ENCODE measurements around the gene BBX.

BBX gene

DNA sequence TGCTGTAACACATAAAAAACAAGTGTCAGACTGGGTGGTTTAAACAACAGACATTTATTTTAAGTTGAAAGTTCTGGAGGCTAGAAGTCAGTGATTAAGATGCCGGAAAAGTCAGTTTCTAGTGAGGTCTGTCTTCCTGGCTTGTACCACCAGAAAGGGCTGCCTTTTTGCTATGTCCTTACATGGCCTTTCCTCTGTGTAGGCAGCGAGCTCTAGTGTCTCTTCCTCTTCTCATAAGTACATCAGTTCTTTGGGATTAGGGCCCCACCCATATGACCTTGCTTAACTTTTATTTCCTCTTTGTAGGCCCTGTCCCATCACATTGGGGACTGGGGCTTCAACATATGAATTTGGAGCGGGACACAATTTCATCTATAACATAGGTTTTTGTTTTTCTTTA, 128.0 kb downstream of the BBX start:
- DNase-seq = no peak

DNA sequence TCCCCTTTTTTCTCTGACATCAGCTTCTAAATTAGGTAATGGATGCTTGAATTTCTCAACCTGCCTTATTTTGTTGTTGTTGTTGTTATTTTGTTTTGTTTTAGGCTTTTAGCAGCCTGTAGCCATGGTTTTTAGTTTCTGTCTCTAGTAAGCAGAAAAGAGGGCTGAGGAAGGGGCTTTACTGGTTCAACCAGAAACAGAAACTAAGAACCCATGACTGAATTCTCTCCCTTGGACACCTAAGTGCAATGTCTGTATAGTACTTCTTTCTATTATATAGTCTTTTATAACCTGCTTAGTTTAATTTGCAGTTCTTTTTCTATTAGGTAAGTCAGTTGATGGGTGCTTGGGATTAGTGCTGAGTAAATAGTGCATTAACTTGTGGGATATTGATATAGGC, 129.0 kb downstream of the BBX start:
- DNase-seq = no peak

DNA sequence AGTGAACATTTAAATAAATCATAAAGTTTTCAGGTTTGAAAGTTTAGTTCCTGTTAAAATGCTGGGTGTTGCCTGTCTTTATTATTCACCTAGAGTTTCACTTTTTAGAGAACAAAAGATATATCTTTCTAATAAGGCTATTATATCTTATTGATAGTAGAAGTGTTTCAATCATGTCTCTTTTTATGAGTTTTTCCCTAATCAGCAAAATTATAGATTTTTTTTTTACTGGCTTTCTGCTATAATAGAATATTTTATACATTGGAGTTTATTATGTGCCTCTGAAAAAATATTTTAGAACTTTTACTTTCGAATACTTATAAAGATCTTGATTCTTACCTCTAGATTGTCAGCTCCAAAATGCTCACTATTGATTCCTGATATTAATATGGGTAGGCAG, 131.5 kb downstream of the BBX start:
- no peak for DNase-seq

DNA sequence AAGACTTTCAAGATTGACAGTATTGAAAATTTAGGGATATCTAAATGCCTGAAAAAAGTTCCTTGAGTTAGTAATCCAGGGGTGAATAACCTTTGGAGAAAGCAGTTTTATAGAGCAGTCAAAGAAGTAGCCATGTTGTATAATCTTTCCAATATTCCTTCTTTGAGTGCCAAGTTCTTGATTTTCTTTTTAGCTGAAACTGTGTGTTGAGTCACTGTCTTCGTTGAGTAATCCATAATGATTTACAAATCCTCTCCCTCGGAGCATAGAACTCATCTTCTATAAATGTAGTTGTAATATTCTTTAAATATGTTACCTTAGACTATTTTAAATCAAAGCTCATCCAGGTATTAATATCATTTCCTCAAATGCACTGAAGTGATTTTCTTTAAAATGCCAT, 135.2 kb downstream of the BBX start:
- DNase-seq = no peak

DNA sequence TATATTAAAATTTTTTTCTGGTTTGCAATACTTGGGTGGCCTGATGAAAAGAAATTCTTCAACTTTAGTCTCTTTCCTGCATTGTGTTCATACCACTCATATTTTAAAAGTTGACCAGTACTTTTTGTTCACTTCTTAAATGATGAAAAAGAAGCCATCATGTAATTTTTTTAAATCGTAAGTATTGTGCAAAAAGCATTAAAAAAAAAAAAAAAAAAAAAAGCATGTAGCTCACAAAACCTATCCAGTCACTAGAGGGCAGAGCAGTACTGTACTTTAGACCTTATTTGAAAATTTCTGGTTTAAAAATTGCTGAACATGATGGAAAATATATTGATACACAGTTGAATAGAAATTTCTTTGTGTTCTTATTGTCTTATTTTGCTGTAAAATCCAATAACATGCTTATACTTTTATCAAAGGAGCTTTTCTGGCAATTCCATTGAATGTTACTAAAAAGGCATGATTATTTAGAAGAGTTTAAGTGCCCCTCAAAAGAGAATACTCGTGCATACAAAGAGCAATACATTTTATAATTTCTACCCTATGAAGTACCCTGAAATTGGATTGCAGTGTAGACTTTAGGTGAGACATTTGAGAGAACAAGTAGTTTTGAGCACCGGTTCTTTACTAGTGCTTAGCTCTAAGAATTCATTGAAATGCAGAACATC, 137.7 kb downstream of the BBX start:
- no peak for DNase-seq

DNA sequence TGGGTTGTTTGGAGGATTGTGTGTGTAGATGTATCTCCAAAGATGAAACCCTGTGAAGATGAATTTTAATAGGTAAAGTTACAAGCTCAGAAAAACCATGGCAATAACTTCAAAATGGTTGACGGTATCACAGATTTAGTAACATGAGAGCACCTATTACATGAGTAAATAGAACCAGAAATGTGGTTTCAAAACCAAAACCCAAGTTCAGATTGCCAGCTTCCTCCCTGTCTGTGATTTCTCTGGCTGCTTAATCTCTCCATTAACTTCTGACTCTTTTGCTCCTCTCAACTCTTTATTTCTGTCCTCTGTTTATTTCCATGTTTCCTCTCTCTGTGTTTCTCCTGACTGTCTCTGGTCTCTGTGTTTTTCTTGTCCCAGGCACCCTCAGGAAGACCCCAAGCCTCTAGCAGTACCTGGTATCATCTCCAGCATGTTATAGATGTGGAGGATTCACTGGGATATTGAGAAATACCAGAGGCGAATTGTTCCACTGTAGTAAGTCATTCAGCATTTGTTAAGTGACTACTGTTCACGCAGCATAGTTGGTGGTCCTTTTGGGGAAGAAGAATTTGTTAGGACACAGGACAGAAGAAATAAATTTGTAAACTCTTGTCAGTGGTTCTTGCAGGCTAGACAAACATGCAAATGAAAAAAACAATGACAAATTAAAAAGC, 138.8 kb downstream of the BBX start:
- no peak for DNase-seq

DNA sequence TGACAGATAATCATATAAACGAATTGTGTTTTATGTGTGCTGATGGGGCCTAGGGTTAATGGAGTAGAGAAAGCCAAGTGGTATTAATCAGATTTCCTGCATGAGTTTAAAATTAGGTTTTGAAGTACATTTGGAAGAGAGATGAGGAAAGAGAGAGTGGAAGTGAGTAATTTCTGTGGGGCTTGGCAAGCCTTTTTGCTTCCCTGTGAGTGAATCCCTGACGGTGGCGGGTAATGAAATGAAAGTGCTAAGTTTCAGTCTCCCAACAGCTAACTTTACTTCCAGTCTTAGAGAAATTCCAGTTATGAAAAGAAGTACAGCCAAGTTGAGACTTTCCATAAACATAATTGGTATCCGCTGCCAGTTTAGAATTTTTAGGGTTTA, 139.4 kb downstream of the BBX start:
- peak in 2 of 58 donors; percentile 2 to 6 for DNase-seq

DNA sequence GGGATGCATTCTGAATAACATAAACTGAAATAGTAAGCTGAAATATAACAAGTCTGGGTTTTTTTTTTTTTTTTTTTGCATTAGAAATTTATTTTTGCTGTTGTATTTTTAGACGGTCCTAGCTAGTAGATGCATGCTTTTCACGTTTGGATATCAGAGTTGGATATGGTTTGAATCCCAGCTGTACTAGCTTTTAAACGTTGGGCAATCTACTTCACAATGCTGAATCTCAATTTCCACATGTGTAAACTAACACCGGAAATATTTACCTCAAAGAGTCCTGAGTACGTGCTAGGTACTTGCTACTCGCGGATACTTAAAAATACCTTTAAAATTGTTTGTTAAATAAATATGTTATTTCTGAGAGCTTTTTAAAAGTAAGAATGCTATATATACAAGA, 139.8 kb downstream of the BBX start:
- no peak for DNase-seq

DNA sequence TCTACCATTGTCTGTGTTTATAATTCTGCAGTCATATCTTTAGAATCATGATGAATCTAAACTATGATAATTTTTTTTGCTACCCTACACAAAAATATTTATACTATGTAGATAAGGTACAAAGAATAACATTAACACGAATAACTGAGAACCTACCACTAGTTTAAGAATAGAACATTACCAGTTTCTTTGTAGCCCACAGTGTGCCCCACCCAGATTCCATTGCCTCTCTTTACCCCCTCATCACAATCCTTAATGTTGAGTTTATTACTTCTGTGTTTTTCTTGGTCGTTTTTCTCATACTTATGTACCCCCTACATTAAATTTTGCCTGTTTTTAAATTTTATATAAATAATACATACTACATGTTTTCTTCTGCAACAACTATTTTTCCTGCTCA, 140.5 kb downstream of the BBX start:
- no peak for DNase-seq

DNA sequence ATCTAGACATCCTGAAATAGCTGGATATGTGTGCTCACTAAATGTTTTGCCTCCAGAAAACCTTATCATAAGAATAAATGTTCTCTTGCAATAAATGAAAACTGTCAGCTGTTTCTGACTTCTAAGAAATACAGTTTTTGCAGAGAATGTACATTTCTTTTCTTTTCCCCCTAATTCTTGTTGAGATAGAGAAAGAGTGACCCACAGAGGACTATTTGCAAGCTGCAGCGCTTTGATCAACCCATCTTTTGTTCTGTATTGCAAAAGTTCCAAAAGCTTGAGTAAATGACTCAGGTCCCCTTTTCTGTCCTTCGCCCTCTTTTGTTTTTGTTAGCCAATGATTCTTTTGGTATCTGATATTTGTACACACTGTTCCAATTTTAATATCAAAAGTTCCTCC, 141.9 kb downstream of the BBX start:
- DNase-seq = peak in 1 of 58 donors; percentile 19

DNA sequence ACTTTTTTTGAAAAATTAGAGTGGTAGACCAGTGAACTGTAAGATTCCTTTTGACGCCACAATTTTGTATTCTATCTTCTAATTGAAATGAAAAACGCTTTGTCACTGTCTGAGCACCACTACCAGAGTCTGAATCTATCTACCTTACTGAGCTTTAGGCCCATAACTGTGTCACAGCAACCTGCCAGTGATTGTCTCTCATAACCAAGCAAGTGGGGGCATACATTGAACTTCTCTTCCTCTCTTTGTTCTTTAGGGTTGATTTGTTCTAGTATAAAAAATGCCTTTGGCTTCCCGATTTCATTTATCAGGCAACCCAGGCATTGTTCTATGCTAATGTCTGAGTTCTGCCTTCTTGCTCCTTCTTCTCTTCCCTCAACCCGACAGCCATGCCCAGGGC, 142.6 kb downstream of the BBX start:
- DNase-seq = no peak

DNA sequence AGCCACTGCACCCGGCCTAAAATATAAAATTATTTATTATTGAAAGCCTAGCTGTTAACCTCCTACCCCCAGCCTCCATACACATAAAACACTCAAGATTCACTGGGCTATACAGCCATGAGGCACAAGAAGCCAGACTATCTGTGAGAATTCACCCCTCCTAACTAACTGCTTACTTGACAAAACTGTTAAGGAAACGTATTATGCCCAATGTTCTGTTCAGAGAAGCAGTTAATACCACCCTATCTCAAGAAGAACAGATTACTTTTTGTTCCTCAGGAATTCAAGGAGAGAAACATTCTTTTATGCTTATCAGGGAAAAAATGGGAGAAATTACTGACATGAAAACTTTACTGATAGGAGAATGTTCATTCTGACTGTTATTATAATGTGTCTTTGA, 144.1 kb downstream of the BBX start:
- DNase-seq = no peak

DNA sequence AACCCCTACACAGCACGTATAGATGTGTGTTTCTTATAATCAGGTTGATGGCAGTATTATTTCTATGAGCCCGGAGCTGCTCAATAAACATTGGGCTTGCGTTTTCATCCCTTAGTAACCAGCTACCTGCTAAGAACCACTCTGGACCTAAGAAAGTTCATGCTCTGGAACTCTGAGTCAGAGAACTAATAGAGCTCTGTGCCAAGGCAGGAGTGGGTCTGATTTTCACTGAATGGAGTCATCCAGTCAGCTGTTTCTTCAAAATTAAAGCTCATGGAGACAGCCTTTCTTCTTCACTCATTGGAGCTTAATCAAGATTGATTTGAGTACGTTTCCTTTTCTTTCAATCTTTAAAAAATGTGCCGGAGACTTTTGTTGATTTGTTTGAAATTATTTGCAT, 145.7 kb downstream of the BBX start:
- DNase-seq = no peak

DNA sequence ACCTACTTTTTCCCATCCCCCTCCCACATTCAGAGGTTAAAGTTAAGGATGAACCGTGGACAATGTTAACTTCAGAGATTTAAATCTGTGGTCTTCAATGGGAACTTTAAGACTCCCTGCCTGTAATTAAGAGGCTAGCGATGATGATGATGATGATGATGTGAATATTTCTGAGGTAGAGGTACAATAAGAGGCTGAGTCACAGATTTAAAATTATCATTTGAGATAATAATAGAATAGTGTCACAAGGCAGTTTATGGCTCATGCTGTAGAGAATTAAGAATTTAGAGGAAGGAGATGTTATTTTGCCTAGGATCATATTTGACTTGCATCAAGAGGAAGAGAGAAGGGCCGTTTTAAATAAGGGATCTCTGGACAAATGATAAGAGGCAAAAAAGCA, 146.2 kb downstream of the BBX start:
- DNase-seq = no peak

DNA sequence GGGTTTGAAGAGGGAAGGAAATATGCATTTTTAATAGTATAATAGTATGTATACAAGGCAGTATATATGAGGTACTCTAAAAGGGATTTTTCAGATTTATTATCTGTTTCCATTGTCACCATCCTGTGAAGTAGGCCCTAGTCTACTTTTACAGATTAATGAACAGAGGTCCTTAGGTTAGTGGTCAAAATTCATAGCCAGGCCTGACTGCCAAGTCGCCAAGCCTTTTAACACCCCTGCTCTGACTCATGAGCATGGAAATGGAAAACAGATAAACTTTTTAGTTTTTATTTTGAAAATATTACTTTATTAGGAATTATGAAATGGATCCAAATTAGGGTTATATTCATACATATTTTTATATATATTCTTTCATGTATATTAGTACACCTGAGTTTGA, 146.9 kb downstream of the BBX start:
- DNase-seq = no peak

DNA sequence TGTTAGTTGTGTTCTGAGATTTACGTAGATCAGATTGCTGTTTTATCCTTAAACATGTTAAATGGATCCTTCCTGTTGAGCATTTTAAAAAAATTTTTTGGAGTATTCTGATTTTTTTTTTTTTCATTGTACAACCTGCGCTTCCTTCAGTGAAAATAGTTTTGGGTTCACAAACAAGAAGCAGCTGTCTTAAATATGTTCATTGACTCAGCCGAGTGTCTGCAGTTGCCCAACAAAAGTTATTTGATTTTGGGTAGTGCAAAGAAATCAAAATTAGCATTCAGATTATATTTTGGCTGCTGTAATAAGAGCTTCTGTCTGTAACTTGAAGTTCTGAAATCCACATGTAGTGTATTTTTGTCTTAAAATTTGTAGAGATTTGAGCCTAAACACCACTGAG, 148.2 kb downstream of the BBX start:
- no peak for DNase-seq

DNA sequence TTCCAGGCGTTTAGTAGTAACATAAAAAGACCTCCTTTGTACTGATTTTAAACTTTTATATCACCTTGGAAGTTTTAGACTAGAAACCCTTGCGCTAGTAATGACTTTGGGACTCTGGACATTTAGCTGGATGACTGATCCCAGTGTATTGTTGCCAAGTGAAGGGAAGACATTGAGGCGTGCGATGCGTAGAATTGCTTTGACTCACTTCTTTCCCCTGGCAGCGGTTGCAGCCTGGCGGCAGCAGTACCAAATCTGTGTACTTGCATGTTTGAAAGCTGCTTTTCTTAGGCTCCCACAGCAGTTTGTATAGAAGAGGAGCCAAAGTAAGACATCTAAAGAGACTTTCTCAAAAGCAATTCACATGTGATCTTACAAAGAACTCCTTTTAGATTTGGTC, 151.6 kb downstream of the BBX start:
- peak in 29 of 58 donors; percentile 2 to 66 (median 22) for DNase-seq

DNA sequence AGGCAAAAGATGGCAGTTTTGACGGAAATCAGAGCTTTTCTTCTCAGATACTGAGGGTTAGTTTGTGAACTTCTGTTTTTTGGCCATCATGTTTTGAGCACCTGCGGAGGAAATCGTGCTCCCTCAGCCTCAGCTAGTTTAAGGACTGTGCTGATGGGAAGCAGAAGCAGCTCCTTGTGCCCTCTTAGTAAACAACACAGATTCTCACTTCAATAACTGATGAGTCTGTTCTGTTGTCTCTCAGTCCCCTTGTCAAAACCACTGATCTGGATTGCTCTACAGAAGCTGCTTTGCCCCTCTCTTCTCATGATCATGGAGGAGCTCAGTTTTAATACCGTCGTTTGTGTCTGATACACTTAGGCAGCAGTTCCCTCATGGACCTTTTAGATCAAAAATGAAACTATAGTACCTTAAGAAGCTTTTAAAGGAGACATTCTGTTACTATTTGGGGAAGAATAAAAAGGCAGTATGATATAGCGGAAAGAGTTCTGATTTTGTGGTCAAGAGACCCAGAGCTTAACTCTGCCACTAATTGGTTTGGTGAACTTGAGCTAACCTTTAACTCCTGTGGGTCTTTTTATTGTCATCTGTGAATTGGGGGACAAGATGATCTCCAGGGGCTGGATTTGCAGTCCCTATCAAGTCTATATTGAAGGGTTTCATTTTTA, 152.6 kb downstream of the BBX start:
- no peak for DNase-seq

DNA sequence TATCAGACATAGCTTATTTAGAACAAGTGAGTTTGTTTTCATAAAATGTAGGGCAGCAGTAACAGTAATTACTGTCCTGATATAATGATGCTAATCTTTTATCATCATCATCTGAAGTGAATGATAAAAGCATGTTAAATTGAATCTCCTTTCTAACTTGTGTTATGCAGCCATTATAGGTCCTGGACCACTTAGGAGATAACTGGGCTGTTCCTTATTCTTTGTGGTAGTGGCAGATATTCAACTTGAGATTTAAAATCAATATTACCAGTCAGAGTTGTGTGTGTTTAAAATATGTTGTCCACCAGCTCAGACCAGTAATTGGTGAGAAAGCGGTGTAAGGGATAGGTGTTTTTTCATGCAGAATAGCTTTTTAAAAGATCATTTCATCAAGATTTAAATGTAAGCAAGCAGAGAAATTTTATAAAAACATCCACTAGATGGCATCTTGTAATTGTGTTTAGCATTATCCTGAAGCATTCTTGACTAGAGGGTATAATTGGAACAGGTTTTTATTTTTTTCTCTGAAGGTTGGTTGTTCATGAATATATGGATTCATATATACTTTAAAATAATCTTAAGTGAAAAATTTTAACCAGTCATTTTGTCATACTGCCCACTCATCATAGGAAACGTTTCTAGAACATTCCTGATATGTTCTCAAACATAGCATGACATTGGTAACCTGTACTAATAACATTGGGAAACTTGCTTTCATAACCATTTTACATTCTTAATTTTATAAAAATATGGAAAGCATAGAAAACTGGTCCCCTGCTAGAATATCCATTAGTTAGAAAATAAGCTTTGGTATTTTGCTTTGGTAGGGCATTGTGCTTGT, 153.9 kb downstream of the BBX start:
- no peak for DNase-seq

DNA sequence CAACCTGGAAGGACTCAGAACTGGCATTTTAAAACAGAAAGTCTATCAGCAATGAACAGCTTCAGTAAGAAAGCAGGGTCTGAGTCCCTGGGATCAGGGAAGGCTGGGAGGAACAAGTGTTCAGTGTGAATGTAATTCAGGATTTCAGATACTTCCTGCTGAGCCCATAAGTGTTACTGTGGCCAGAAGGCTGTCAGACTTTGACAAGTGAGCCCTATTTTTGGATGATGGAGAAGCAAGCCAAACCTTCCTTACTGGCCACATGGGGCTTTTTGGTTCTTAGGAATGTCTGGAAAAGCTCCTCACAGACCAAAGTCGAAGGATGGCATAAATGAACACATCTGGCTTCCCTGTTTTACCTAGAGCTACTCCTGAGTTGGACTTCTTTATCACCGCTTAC, 157.2 kb downstream of the BBX start:
- DNase-seq = no peak

DNA sequence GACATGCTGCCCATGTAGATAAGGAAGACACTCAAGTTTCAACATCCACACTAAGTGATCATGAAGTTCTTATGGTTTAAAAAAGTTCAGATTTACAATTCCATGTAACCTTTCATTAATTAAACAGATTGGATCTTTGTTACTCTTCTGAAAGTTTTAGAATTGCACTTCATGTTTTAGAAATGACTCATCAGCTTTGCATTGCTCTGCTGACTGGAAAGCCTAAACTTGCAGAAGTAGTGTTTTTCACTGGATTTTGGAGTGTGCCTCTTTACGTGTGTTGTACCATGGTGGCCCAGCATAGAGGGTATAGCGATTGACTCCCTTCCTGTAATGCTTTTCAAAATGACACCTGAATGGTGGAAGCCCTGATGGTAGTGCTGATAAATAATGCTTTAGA, 157.9 kb downstream of the BBX start:
- no peak for DNase-seq

DNA sequence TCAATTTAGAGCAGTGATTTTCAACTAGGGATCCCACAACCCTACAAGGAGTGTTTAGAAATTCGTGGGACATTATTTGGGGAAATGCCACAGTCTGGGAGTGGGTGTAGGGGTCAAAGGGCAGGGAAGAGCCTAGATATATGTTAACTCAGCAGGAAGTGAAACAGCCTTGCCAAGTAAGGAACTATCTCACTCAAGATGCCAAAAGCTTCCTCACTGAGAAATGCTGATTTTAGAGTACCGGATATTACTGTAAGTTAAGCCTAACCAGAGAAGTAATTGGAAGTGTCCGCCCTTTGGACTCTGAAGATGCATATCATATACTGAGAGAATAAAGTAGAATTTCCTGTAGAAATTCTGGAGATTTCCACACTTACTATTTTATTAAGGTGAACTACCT, 158.6 kb downstream of the BBX start:
- DNase-seq = no peak
